GM23248 (cell line): Measurements from ENCODE around the gene TKT.
"Not testable (repeated sequence)": the region's sequence is repeated elsewhere in the genome, so short reads cannot be mapped to it uniquely, and the experiment has no call there.

Source experiments
- EZH2 ChIP-seq: fragments of 200-600 bp; sonication (generic); IDR thresholded peaks from 2 replicates; pipeline ENCODE4 v1.6.1; 2018; ENCODE audit warnings: antibody characterized with exemption, mild to moderate bottlenecking; ENCODE audit not compliant: insufficient read depth, poor library complexity, severe bottlenecking
- EZH2phosphoT487 ChIP-seq: fragments of 200-600 bp; sonication (generic); IDR thresholded peaks from 2 replicates; pipeline ENCODE4 v1.6.1; 2018; ENCODE audit warnings: antibody characterized with exemption, moderate library complexity, mild to moderate bottlenecking, low read depth; ENCODE audit not compliant: insufficient read depth

- not testable (repeated sequence) for TF ChIP-seq EZH2, EZH2phosphoT487
Observed at GRCh38 chr3:53299611-53300023, 43.8 kb upstream of the TKT start.
